GM21367 (cell line): ENCODE measurements around the gene ALKBH5.
A peak's percentile ranks its signal among the peaks of the same experiment; 100 is the strongest.

Source experiments
- ATAC-seq: cut with Tn5 transposase; IDR thresholded peaks from one replicate; pipeline ENCODE4 v1.9.1; 2021; ENCODE audit not compliant: unreplicated experiment

Gene ALKBH5

GRCh38 chr17:18183334-18184142, at the start of gene ALKBH5:
Gene ALKBH5 (plus strand): TSS chr17:18183828. CDS start chr17:18184244, 416 bp downstream.
- ATAC-seq, result peak; percentile 70

DNA sequence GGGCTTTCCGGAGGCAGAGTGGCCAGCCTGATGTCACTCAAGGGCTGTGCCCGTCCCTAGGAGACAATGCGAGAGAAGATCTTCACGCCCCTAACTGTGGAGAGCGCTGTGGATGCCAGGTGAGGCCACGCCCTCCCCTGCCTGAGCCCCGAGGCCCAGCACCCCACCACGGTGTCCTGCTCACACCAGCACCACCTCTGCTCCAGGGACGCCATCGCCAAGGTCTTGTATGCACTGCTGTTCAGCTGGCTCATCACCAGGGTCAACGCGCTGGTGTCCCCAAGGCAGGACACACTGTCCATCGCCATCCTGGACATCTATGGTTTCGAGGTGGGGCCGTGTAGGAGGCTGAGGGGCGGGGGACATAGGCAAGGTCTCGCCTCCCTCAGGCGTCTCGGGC, 47.3 kb upstream of the ALKBH5 start:
- no peak for ATAC-seq

DNA sequence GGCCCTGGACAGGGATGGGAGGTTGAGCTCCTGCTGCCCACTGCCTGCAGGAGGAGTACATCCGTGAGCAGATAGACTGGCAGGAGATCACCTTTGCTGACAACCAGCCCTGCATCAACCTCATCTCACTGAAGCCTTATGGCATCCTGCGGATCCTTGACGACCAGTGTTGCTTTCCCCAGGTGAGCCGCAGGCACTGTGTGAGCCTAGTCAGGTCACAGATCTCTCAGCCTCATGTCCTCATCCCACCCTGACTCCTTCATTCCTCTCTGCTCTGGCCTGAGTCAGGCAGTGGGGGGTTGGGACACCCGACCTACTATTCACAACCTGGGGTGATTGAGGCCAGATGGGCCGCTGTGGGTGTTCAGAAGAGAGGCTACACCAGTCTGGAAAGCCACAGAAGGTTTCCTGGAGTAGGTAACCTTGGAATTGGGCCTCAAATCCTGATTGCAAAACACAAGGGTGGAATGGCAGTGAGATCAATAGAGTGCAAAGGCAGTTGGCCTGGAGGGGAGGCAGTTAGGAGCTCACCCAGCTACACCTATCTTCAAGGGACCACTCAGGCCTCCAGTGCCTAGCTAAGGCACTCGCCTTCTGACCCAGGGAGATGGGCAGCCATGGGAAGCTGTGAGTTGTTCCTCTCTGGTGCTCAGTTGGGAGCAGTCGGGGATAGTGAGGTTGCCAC, 45.4 kb upstream of the ALKBH5 start:
- no peak for ATAC-seq

DNA sequence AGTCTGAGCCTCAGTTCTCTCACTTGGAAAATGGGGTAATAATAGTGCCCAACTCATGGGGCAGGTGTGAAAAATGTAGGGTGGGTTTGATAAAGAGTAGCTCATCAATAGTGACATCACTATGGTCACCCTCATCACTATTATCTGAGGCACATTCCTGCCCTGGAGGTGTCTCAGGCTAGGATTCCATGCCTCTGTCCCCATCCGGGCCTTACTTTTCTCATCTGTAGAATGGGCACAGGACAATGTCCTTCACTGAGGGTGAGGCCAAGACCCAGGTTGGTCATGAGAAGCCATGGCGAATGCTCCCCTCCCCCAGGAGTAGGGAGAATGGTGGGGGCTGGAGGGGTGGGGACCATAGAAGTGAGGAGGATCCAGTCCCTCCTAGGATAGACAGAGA, 44.5 kb upstream of the ALKBH5 start:
- no peak for ATAC-seq

- no peak for ATAC-seq
These were observed 44.1 kb upstream of the ALKBH5 start for GRCh38 chr17:18139498-18139897.

DNA sequence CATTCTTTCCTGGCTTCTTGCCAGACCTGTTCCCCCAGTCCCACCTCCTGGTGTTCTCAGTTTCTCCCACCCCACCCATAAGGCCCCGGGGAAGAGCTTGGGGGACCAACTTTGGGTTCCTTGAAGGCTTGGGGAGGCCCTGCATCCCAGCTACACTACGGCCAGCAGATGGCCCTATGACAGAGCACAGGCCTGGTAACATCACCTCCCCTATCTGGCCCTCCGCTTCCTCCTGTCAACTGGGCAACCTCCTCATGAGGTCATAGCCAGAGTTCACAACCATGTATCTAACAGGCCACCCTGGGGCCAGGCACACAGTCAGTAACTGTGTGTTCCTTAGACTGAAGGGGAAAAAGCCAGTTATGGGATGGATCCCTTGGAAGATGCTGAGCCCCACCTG, 43.7 kb upstream of the ALKBH5 start:
- no peak for ATAC-seq

DNA sequence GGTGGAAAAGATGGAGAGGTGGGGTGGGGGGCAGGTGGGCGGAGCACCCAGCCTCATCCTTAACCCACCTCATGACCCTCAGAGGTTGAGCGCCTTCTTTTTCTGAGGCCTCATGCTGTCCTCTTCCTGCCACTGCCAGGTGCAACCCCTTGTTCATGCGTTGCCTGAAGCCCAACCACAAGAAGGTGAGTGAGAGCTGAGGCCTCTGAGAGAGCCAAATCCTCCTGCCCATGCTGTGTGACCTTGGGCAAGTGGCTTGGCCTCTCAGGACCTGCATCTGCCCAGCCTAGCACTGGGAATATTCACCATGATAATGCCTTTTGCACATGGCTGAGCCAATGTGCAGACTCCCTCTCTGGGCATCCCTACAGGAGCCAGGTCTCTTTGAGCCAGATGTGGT, 43.0 kb upstream of the ALKBH5 start:
- no peak for ATAC-seq

- ATAC-seq, result no peak
These were observed 42.3 kb upstream of the ALKBH5 start for GRCh38 chr17:18141210-18141803.

- no peak for ATAC-seq
These were observed 41.2 kb upstream of the ALKBH5 start for GRCh38 chr17:18142417-18142816.

DNA sequence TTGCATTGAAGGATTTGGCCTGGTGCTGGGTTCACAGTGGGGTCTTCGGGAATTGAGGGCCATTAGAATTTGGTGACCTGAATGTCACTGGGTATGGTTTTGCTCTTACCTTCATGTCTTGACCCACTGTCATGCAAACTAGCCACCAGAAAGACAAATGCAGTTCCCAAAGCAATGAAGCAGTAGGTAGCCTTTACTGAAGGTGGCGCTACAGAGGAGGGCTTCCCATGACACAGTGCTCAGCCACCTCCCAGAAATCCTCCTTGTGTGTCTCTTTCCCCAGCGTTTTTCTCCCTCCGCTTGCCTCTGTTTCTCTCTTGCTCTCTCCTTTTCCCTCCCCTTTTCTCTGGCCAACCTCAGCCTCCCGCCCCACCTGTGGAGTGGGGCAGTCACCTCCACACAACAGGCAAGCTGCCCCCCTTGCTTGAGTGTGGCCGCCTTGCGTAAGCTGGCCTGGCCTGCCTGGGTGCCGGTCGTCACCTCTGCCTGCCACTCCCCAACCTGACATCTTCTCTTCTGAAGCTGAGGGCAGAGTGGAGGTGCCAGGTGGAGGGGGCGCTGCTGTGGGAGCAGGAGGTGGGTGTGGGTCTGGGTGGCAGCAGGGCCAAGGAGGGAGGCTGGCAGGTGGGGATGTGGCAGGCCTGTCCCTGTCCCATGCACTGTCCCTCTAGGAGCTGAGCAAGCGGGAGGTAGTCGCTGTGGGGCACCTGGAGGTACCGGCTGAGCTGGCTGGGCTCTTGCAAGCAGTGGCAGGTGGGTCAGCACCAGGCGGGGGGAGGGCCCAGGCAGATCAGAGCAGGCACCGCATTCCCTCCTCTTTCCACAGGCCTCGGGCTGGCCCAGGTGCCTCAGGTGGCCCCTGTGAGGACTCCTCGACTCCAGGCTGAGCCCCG, 40.3 kb upstream of the ALKBH5 start:
- no peak for ATAC-seq

- no peak for ATAC-seq
These were observed 39.4 kb upstream of the ALKBH5 start for GRCh38 chr17:18144261-18144660.

- ATAC-seq, result no peak
These were observed 38.8 kb upstream of the ALKBH5 start for GRCh38 chr17:18144855-18145254.

DNA sequence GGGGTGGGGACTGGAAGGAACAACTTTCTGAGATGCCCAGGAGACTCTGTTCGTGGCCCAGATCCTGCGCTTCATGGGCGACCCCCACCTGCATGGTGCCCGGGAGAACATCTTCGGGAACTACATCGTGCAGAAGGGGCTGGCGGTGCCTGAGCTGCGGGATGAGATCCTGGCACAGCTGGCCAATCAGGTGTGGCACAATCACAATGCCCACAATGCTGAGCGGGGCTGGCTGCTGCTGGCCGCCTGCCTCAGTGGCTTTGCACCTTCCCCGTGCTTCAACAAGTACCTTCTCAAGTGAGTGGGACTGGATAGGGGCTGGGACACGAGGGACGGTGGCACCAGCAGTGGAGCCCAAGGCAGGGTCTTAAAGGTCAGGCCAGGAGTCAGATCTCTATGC, 37.8 kb upstream of the ALKBH5 start:
- ATAC-seq, result no peak

GRCh38 chr17:18146259-18146658, 37.4 kb upstream of the ALKBH5 start:
- no peak for ATAC-seq

- no peak for ATAC-seq
These were observed 36.6 kb upstream of the ALKBH5 start for GRCh38 chr17:18146980-18147379.

- no peak for ATAC-seq
These were observed 35.0 kb upstream of the ALKBH5 start for GRCh38 chr17:18148586-18148985.

DNA sequence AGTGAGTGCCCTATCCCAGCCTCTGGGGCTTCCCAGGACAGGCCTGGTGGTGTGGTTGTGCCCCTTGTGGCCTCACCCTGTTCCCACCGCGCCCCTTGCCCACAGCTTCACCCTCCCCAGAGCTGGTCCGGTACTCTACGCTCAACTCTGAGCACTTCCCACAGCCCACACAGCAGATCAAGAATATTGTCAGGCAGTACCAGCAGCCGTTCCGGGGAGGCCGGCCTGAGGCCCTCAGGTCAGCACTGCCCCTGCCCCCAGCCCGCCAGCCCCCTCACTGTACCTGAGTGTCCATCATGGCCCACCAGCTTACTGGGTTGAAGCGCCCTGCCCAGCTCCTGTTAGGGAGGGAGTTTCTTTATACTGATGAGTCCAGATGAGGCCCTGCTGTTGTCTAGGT, 32.3 kb upstream of the ALKBH5 start:
- ATAC-seq, result no peak

DNA sequence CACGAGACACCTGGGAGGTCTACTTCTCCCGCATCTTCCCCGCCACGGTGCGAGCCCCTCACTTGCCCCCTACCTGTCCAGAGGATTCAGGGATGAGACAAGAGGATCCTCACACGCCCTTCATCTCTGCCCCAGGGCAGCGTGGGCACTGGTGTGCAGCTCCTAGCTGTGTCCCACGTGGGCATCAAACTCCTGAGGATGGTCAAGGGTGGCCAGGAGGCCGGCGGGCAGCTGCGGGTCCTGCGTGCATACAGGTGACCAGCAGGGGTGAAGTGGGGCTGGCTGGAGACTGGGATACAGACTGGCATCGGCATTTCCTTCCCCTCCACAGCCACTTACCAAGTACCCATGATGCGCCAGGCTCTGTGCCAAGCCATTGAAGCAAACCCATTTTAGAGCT, 28.4 kb upstream of the ALKBH5 start:
- ATAC-seq, result no peak

DNA sequence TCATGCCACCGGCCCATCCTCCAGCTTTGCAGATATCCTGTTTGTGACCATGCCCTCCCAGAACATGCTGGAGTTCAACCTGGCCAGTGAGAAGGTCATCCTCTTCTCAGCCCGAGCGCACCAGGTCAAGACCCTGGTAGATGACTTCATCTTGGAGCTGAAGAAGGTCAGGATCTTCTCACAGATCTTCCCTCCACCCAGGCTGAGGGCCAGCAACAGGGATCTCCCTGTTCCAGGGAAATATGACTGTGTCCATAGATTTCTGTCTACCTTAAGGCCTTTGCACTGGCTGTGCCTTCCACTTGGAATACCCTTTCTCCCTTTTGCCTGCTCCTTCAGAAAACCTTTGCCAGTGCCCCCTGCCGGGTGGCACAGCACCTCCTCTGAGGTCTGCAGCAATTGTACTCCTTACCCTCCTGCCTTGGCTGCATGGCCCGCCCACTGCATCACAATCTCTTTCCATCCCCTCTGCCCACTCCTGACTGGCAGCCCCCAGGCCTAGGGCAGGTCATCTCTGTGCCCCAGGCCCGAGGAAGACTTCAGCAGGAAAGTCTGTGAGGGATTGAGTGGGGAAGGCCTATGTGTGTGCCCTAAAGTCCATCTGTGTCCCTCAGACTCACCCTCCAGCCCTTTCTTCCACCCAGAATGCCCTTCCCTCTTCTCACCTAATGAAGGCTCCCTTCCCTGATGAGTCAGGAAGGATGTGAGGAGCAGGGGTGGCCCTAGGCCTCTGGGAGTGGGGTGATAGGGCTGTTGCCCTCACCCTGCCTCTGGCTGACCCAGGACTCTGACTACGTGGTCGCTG, 27.3 kb upstream of the ALKBH5 start:
- no peak for ATAC-seq

DNA sequence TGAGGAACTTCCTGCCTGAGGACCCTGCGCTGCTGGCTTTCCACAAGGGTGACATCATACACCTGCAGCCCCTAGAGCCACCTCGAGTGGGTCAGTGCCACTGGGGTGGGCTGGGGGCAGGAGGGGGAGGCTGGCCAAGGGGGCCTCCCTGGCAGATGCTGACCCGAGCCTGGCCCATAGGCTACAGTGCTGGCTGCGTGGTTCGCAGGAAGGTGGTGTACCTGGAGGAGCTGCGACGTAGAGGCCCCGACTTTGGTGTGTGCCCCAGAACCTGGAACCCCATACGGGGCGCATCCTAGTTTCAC, 26.7 kb upstream of the ALKBH5 start:
- ATAC-seq, result no peak
